Suprapubic skin (tissue), 4 donors: ENCODE results near the gene RETN. TPM values are rescaled to one million over a fixed set of nuclear protein-coding genes. Genes with fewer than 3 reads are reported as not detected.

Experiments used
- DNase-seq, 2 donors: peaks; one replicate each; pipeline ENCODE4 v3.0.0-alpha.2; 2019; ENCODE audit warnings: low spot score in 2 of 2
- H3K27ac ChIP-seq: fragments of 200-600 bp; sonication (generic); one replicate; pipeline ENCODE4 v1.5.1; 2019
- H3K27me3 ChIP-seq: fragments of 200-600 bp; sonication (generic); one replicate; pipeline ENCODE4 v1.5.1; 2019
- H3K36me3 ChIP-seq: fragments of 200-600 bp; sonication (generic); one replicate; pipeline ENCODE4 v1.5.1; 2019
- H3K4me1 ChIP-seq: fragments of 200-600 bp; sonication (generic); one replicate; pipeline ENCODE4 v1.5.1; 2019
- H3K4me3 ChIP-seq: fragments of 200-600 bp; sonication (generic); one replicate; pipeline ENCODE4 v1.5.1; 2019; ENCODE audit warnings: mild to moderate bottlenecking
- H3K9me3 ChIP-seq: fragments of 200-600 bp; sonication (generic); one replicate; pipeline ENCODE4 v1.5.1; 2019
- CTCF ChIP-seq, 2 donors: fragments of 200-600 bp in 1 of 2; fragments of 450-650 bp in 1 of 2; sonication (generic) in 1 of 2; IDR thresholded peaks; one replicate each; pipeline ENCODE4 v1.5.1; 2016 to 2019; ENCODE audit warnings: antibody characterized with exemption in 2 of 2, mild to moderate bottlenecking in 1 of 2, moderate library complexity in 1 of 2
- EP300 ChIP-seq: sonication (generic); formaldehyde crosslinking; IDR thresholded peaks from one replicate; pipeline ENCODE4 v1.6.1; 2017; ENCODE audit warnings: antibody characterized with exemption
- POLR2A ChIP-seq, 2 donors: fragments of 450-650 bp; IDR thresholded peaks; one replicate each; pipeline ENCODE4 v1.6.1; 2017; ENCODE audit warnings: antibody characterized with exemption in 2 of 2, mild to moderate bottlenecking in 2 of 2, moderate library complexity in 2 of 2
- POLR2AphosphoS5 ChIP-seq, 3 donors: sonication (generic); formaldehyde crosslinking; IDR thresholded peaks; one replicate each; pipeline ENCODE4 v1.6.1; 2017; ENCODE audit warnings: antibody characterized with exemption in 3 of 3
- WGBS: methylation state at CpG from one replicate; pipeline ENCODE4 v1.1.5; 2018; 5-methylcytosine and 5-hydroxymethylcytosine counted together
- total RNA-seq, 4 donors: library from RNA; depleted of rRNA; stranded (reverse); fragments of >200 nt; gene quantifications; one replicate each; pipeline ENCODE4 v1.1.0, GENCODE V29; 2016

RETN gene
- total RNA-seq, 4 donors from 2014 or later = not detected

DNA sequence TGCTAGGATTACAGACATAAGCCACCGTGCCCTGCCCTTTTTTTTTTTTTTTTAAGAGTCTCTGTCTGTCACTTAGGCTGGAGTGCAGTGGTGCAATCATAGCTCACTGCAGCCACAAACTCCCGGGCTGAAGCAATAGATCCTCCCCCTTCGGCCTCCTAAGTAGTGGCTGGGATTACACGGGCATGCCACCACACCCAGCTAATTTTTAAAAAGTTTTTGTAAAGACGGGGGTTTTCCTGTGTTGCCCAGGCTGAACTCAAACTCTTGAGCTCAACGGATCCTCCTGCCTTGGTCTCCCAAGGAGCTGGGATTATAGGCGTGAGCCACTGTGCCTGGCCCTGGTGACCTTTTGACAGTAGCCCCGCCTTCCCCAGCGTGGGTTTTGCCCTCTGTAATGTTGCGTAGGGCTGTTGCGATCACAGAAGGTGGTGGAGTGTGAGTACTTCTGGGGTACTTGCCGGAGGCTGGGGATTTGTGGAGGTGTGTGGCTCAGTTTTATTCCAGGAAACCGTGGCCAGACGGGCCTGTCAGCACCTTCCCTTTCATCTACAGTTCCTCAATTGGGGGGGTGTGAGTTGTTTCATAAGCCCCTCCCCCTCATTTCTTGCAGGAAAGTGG lies 11.6 kb upstream of the RETN start:
- Histone ChIP-seq H3K27ac (no peak overlapping the region), H3K9me3 (no peaks in the 10 kb centered on the region), H3K36me3 (no peaks in the 10 kb centered on the region), H3K4me3 (no peak overlapping the region), H3K27me3 (no peaks in the 10 kb centered on the region), H3K4me1 (peaks cover 6% of the 10 kb centered on the region)
- TF ChIP-seq CTCF (IDR thresholded peaks at IDR 0.05) (no peak), POLR2AphosphoS5 (IDR thresholded peaks at IDR 0.05) (no peak), POLR2A (IDR thresholded peaks at IDR 0.05) (no peak), EP300 (no peak)
- WGBS = 35% methylated on average over 8 of the region's 14 CpGs
- no peak for DNase-seq

GRCh38 chr19:7658219-7658686 lies 10.6 kb upstream of the RETN start:
- Histone ChIP-seq H3K27me3 (peaks cover 3% of the 10 kb centered on the region), H3K4me1 (no peaks in the 10 kb centered on the region), H3K4me3 (no peak overlapping the region), H3K9me3 (no peaks in the 10 kb centered on the region), H3K36me3 (no peaks in the 10 kb centered on the region), H3K27ac (no peak overlapping the region)
- no peak for DNase-seq
- WGBS = 45% methylated on average over 9 of the region's 9 CpGs
- TF ChIP-seq EP300 (no peak), POLR2AphosphoS5 (IDR thresholded peaks at IDR 0.05) (no peak), CTCF (IDR thresholded peaks at IDR 0.05) (no peak), POLR2A (IDR thresholded peaks at IDR 0.05) (no peak)

- no peak for TF ChIP-seq POLR2A (IDR thresholded peaks at IDR 0.05)
- no peak for TF ChIP-seq POLR2AphosphoS5 (IDR thresholded peaks at IDR 0.05)
- no peak for TF ChIP-seq CTCF (IDR thresholded peaks at IDR 0.05)
- TF ChIP-seq EP300 = no peak
- no peaks in the 10 kb centered on the region for H3K9me3 ChIP-seq
- H3K4me1 ChIP-seq = no peaks in the 10 kb centered on the region
- H3K27me3 ChIP-seq = peaks cover 16% of the 10 kb centered on the region
- no peak overlapping the region for H3K27ac ChIP-seq
- DNase-seq = no peak
- no peak overlapping the region for H3K4me3 ChIP-seq
- no peaks in the 10 kb centered on the region for H3K36me3 ChIP-seq
- 74% methylated on average over 8 of the region's 8 CpGs for WGBS
These were observed 6.9 kb upstream of the RETN start for GRCh38 chr19:7661744-7662538.

DNA sequence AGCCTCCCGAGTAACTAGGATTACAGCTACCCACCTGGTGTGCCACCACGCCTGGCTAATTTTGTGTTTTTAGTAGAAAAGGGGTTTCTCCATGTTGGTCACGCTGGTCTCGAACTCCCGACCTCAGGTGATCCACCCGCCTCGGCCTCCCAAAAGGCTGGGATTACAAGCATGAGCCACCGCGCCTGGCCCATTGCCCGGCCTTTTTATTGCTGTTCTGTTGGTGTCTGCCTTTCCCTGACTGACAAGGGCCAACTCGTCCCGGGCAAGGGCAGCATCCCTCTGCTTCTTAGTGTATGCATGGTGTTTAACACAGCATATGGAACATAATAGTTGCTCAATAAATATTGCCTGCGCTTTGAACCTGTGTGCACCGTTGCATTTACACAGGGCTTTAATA lies 6.2 kb upstream of the RETN start:
- Histone ChIP-seq H3K4me1 (no peaks in the 10 kb centered on the region), H3K36me3 (no peaks in the 10 kb centered on the region), H3K4me3 (no peak overlapping the region), H3K9me3 (no peaks in the 10 kb centered on the region), H3K27me3 (peaks cover 16% of the 10 kb centered on the region), H3K27ac (no peak overlapping the region)
- no peak for TF ChIP-seq POLR2A (IDR thresholded peaks at IDR 0.05)
- no peak for TF ChIP-seq EP300
- no peak for TF ChIP-seq POLR2AphosphoS5 (IDR thresholded peaks at IDR 0.05)
- TF ChIP-seq CTCF (IDR thresholded peaks at IDR 0.05) = no peak
- no peak for DNase-seq
- WGBS = 76% methylated on average over 14 of the region's 14 CpGs

GRCh38 chr19:7663706-7664105 lies 5.1 kb upstream of the RETN start:
- H3K4me3 ChIP-seq = no peak overlapping the region
- no peaks in the 10 kb centered on the region for H3K9me3 ChIP-seq
- H3K36me3 ChIP-seq = no peaks in the 10 kb centered on the region
- WGBS = 52% methylated on average over 7 of the region's 7 CpGs
- no peak for DNase-seq
- no peak for TF ChIP-seq POLR2A (IDR thresholded peaks at IDR 0.05)
- no peak for TF ChIP-seq EP300
- TF ChIP-seq CTCF (IDR thresholded peaks at IDR 0.05) = no peak
- TF ChIP-seq POLR2AphosphoS5 (IDR thresholded peaks at IDR 0.05) = no peak
- H3K27me3 ChIP-seq = peaks cover 22% of the 10 kb centered on the region
- H3K27ac ChIP-seq = no peak overlapping the region
- H3K4me1 ChIP-seq = no peaks in the 10 kb centered on the region
